Activated naive CD8-positive, alpha-beta T cell treated with anti-CD3 and anti-CD28 coated beads, Interleukin-2, amount 10 ng/mL, durations not matched to agents 7 days and 5 days (primary cell): Measurements from ENCODE around the gene NGRN. TPM values are rescaled to one million over a fixed set of nuclear protein-coding genes. Genes with fewer than 3 reads are reported as not detected.
"Not testable (repeated sequence)": the region's sequence is repeated elsewhere in the genome, so short reads cannot be mapped to it uniquely, and the experiment has no call there.

ENCODE experiments used
- ATAC-seq: fragments of 150-1000 bp; cut with Tn5 transposase; one replicate; pipeline ENCODE4 v1.10.0; 2021; ENCODE audit warnings: low read depth, moderate library complexity
- POLR2A ChIA-PET: fragments of 350-600 bp; sonication (Branson Sonifier 250); formaldehyde crosslinking; loops from one replicate; lab custom pipeline; 2021; ENCODE audit warnings: antibody characterized with exemption; lab: Charles Lee
- DNase-seq: peaks from one replicate; pipeline ENCODE4 v3.0.0; 2021
- H3K27ac Mint-ChIP-seq: one replicate; pipeline ENCODE4 v1.8.0; 2022; ENCODE audit warnings: mild to moderate bottlenecking, mixed read lengths
- H3K27me3 Mint-ChIP-seq: one replicate; pipeline ENCODE4 v1.8.0; 2022; ENCODE audit warnings: mild to moderate bottlenecking, moderate library complexity, mixed read lengths
- H3K36me3 Mint-ChIP-seq: one replicate; pipeline ENCODE4 v1.8.0; 2021; ENCODE audit warnings: mild to moderate bottlenecking, mixed read lengths
- H3K4me1 Mint-ChIP-seq: one replicate; pipeline ENCODE4 v1.8.0; 2021; ENCODE audit warnings: mixed read lengths
- H3K4me3 Mint-ChIP-seq: one replicate; pipeline ENCODE4 v1.8.0; 2022; ENCODE audit warnings: mild to moderate bottlenecking, moderate library complexity, mixed read lengths
- H3K9me3 Mint-ChIP-seq: one replicate; pipeline ENCODE4 v1.8.0; 2021; ENCODE audit warnings: mixed read lengths
- total RNA-seq, 2 experiments: library from RNA; stranded (reverse); gene quantifications; one replicate each; pipeline ENCODE4 v1.2.3, GENCODE V29; 2021

Gene NGRN
- total RNA-seq, 2 experiments from 2014 or later: 34.3 to 35.8 TPM

DNA sequence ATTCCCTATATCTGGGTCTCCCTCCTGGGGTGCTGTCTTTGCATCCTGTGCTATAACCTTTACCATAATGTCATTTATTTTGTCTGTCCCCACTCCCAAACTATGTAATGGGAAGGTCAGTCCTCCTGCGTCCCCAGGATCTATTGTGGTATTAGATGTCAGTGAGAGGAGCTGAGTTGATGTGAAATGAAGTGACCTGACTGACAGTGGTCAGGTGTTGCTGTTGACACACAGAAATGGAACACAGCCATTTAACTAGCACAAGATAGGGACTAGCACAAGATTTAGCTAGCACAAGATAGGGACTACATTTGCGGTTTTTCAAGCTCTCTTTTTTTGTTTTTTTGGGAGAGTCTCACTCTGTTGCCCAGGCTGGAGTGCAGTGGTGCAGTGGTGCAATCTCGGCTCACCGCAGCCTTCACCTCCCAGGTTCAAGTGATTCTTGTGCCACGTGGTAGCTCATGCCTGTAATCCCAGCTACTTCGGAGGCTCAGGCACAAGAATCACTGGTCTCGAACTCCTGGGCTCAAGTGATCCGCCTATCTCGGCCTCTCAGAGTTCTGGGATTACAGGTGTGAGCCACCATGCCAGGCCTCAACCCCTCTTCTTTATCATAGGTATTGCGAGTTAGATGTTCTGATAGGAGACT, 5.2 kb downstream of the NGRN start:
- H3K4me3 Mint-ChIP-seq: no peak overlapping the region

DNA sequence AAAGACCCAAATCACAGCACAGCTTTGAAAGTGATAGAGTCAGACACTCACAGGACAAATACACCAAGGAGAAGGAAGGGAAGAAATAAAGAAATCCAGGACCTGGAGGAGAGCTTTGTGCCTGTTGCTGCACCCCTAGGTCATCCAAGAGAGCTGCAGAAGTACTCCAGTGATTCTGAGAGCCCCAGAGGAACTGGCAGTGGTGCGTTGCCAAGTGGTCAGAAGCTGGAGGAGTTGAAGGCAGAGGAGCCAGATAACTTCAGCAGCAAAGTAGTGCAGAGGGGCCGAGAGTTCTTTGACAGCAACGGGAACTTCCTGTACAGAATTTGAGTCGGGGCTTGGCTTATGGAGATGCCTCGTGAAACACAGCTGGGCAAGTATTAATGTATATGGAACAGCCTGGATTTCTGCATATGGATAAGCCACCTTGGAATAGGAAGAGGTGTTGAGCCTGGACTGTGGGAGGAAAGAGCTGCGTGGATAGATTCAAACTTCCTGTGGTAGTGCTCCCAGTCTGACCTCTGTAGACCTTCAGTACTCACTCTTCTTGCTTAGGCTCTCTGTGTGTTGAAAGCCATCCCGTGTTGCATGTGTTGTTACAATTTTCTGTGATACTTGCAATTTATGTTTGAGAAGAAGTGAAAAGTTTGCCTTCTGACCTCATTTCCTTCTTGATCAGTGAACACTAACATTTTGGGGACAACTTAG, 6.1 kb downstream of the NGRN start:
- Mint-ChIP-seq H3K27ac (no peak overlapping the region), H3K9me3 (no peaks in the 10 kb centered on the region), H3K27me3 (no peaks in the 10 kb centered on the region), H3K36me3 (peaks cover 26% of the 10 kb centered on the region), H3K4me3 (no peak overlapping the region), H3K4me1 (peaks cover 36% of the 10 kb centered on the region)
- ATAC-seq (no peak), DNase-seq (peak; percentile 7)
- POLR2A ChIA-PET: interaction anchor here (0.8 kb wide), 1 partner anchor 38 kb away, joined by 3 read pairs; the partner anchor contains the start of genes CIB1 and GDPGP1

More for the DNA sequence above, 5.2 kb downstream of the NGRN start:
- no peaks in the 10 kb centered on the region for H3K9me3 Mint-ChIP-seq
- no peak for ATAC-seq
- DNase-seq: no peak
- H3K27me3 Mint-ChIP-seq: no peaks in the 10 kb centered on the region
- POLR2A ChIA-PET: interaction anchor here (0.5 kb wide), 2 partner anchors 10 to 12 kb away, joined by 4 to 5 read pairs; no protein-coding TSS in a partner anchor
- H3K36me3 Mint-ChIP-seq: peaks cover 24% of the 10 kb centered on the region
- no peak overlapping the region for H3K27ac Mint-ChIP-seq
- peaks cover 34% of the 10 kb centered on the region for H3K4me1 Mint-ChIP-seq

DNA sequence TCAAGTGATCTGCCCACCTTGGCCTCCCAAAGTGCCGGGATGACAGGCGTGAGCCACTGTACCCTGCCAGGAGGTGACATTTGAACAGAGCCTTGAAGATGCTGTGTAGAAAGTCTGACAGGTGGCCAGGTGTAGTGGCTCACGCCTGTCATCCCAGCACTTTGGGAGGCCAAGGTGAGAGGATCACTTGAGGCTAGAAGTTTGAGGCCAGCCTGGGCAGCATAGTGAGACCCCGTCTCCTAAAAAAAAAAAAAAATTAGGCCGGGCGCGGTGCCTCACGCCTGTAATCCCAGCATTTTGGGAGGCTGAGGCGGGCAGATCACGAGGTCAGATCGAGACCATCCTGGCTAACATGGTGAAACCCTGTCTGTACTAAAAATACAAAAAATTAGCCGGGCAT, 13.0 kb downstream of the NGRN start:
- DNase-seq, H3K27ac Mint-ChIP-seq, ATAC-seq, H3K9me3 Mint-ChIP-seq, POLR2A ChIA-PET, H3K27me3 Mint-ChIP-seq, H3K4me3 Mint-ChIP-seq, H3K36me3 Mint-ChIP-seq, H3K4me1 Mint-ChIP-seq: not testable (repeated sequence)

DNA sequence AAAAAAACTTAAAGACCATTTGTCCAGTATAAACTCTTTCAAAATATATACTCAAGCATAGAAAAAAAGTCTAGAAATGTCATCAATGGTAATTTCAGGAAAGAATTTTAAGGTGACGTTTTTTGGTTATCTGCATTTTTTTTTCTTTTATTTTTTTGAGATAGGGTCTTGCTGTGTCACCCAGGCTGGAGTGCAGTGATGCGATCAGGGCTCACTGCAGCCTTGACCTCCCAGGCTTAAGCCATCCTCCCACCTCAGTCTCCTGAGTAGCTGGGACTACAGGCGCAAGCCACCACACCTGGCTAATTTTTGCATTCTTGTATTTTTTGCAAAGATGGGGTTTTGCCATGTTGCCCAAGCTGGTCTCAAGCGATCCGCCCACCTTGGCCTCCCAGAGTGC, 15.3 kb downstream of the NGRN start:
- not testable (repeated sequence) for H3K27ac Mint-ChIP-seq, H3K36me3 Mint-ChIP-seq, ATAC-seq, H3K9me3 Mint-ChIP-seq, DNase-seq, H3K4me1 Mint-ChIP-seq, H3K27me3 Mint-ChIP-seq, H3K4me3 Mint-ChIP-seq
- POLR2A ChIA-PET: interaction anchor here (0.6 kb wide), 1 partner anchor 160 kb away, joined by 3 read pairs; no protein-coding TSS in a partner anchor

DNA sequence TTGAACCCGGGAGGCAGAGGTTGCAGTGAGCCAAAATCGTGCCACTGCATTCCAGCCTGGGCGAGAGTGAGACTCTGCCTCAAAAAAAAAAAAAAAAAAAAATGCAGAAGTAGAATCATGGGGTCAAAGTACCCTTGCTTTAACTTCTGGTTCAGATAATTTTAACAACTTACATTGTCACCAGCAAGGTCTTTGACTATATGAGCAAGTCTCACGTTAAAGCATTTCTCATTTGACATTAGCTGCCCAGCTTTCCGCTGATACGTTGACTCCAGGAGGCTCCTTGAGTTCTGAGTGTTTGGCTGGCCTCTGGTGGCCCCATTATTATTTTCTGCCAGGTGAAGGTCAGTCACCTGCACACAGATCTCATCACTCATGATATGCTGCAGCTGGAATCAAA, 16.2 kb downstream of the NGRN start:
- POLR2A ChIA-PET: interaction anchor here (0.7 kb wide), 1 partner anchor 12 kb away, joined by 5 read pairs; no protein-coding TSS in a partner anchor
- H3K9me3 Mint-ChIP-seq, H3K27ac Mint-ChIP-seq, ATAC-seq, H3K4me1 Mint-ChIP-seq, DNase-seq, H3K27me3 Mint-ChIP-seq, H3K4me3 Mint-ChIP-seq, H3K36me3 Mint-ChIP-seq: not testable (repeated sequence)

DNA sequence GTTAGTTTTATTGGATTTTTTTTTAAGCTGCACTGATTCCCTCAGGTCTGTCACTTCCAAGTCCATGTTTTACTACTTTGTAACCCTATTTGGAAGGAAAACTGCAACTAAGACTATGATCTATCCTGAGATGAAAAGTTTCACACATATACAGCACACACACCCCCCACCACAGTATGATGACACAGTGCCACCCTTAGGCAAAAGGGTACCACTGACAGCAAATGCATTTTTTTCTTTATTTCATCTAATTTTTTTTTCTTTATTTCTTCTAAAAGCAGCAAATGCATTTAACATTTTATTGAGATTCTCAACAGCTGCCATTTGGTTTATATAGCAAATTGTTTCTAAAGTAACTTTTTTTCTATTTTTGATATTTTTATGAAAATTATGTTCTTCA, 21.2 kb downstream of the NGRN start:
- Mint-ChIP-seq H3K27ac (no peak overlapping the region), H3K9me3 (no peaks in the 10 kb centered on the region), H3K27me3 (peaks cover 2% of the 10 kb centered on the region), H3K4me1 (peaks cover 2% of the 10 kb centered on the region), H3K4me3 (no peak overlapping the region), H3K36me3 (no peaks in the 10 kb centered on the region)
- DNase-seq (no peak), ATAC-seq (peak; percentile 68)
- POLR2A ChIA-PET: no interaction called here

DNA sequence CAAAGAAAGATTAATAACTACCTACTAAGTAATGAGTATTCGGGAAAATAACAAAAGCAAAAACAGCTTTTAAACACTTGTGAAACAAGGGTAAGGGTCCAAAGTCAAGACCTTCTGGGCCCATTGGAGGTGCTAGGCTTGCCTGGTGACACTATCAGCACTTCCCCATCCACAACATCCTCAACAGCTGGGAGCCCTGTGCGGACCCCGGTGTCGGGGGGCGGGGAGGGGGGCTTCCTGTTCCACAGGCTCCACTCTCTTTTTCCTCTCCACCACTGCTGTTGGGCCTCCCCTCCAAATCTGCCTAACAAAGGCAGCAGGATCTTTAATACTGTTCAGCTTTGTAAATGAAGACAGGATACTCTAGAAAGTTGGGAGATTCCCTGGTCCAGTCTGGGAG, 21.6 kb downstream of the NGRN start:
- Mint-ChIP-seq H3K4me1 (peaks cover 3% of the 10 kb centered on the region), H3K9me3 (no peaks in the 10 kb centered on the region), H3K27ac (no peak overlapping the region), H3K36me3 (no peaks in the 10 kb centered on the region), H3K27me3 (peaks cover 2% of the 10 kb centered on the region), H3K4me3 (no peak overlapping the region)
- no peak for ATAC-seq
- POLR2A ChIA-PET: no interaction called here
- DNase-seq: no peak

DNA sequence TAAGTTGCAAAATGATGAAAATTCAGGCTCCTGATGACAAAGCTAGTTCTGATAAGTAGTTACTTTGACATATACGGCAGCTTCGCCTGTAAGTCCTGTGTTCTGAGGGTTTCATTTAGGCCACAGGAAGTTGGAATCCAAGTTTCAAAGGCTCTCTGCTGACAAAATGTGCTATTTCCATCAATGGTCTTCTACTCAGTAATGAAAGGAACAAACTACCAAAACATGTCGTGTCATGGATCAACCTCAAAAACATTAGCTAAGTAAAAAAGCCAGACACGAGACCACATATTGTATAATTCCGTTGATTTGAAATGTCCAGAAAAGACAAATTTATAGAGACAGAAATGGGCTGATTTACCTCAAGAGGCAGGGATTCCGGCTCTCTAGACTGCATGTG, 22.5 kb downstream of the NGRN start:
- ATAC-seq (no peak), DNase-seq (no peak)
- POLR2A ChIA-PET: no interaction called here
- Mint-ChIP-seq H3K9me3 (no peaks in the 10 kb centered on the region), H3K4me1 (peaks cover 3% of the 10 kb centered on the region), H3K27me3 (peaks cover 2% of the 10 kb centered on the region), H3K36me3 (no peaks in the 10 kb centered on the region), H3K27ac (no peak overlapping the region), H3K4me3 (no peak overlapping the region)

DNA sequence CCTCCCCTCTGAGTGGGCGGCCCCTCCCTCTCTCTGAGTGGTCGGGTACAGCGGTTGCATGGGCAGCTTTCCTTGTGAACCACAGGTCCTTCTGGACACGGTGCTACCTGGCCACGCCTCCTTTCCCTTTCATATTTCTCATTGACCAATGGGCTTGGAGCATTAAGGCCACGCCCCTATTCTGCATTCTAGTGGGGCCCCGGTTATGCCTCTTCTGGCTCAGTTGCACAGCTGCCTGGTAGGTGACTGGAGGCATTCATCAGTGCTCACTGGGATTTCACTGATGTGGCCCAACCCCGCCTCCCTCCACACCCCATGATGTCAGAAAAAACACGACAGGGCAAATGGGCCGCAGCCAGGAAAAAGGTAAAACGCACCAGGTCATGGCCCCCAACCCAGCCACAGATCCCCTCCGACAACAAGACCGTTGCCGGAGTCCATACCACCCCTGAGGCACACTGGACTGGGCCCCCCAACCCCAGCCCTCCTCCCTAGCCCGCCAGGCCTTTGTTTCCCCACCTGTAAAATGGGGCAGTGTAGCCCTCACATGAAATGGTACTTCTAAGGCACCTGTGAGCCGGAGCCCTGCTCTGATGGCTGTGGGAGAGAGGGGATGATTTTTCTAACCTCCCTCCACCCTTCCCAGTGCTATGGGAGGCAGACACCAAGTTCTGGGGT, 26.3 kb downstream of the NGRN start:
- peaks cover 13% of the 10 kb centered on the region for H3K27me3 Mint-ChIP-seq
- H3K9me3 Mint-ChIP-seq: no peaks in the 10 kb centered on the region
- H3K4me1 Mint-ChIP-seq: peaks cover 8% of the 10 kb centered on the region
- DNase-seq: no peak
- POLR2A ChIA-PET: no interaction called here
- no peak overlapping the region for H3K4me3 Mint-ChIP-seq
- ATAC-seq: no peak
- H3K36me3 Mint-ChIP-seq: no peaks in the 10 kb centered on the region
- no peak overlapping the region for H3K27ac Mint-ChIP-seq

DNA sequence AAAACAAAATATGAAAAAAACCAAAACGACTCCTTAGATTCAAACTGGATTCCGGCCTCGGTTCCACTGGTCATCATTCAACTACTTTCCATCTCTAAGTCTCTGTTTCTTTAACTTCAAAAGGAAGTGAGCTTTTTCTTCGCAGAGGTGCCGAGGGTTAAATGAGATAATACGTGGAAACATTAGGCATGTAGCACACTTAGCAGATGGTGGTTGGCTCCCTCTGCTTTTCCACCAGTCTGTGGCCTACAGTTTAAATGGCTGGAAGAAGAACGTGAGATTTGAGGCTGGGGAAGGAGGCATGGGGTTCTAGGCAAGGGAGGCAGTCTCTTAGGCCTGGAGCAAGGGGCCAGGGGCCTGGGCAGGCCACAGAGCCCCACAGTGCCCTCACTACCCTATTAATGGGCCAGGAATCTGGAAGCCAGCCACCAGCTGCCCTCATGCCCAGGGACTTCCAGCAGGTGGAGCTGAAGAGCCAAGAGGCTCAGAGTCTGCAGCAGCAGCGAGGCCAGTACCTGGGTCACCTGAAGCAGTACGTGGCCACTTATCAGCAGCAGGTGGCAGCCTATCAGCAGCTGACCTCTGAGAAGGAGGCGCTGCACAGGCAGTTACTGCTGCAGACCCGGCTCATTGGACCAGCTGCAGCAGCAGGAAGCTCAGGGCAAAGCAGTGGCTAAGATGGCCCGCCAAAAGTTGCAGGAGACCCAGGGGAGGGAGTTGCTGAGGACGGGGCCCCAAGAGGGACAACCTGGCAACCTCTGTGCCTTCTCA, 27.8 kb downstream of the NGRN start:
- not testable (repeated sequence) for H3K4me1 Mint-ChIP-seq, H3K4me3 Mint-ChIP-seq, H3K36me3 Mint-ChIP-seq, H3K9me3 Mint-ChIP-seq
- peaks cover 19% of the 10 kb centered on the region for H3K27me3 Mint-ChIP-seq
- DNase-seq (peak; percentile 83), ATAC-seq (peak; percentile 75)
- POLR2A ChIA-PET: interaction anchor here (0.6 to 1.0 kb wide), 5 partner anchors 11 to 593 kb away, joined by 3 to 5 read pairs (median 3); partner anchors contain the start of gene NGRN
- H3K27ac Mint-ChIP-seq: peak overlapping the region; percentile 21

DNA sequence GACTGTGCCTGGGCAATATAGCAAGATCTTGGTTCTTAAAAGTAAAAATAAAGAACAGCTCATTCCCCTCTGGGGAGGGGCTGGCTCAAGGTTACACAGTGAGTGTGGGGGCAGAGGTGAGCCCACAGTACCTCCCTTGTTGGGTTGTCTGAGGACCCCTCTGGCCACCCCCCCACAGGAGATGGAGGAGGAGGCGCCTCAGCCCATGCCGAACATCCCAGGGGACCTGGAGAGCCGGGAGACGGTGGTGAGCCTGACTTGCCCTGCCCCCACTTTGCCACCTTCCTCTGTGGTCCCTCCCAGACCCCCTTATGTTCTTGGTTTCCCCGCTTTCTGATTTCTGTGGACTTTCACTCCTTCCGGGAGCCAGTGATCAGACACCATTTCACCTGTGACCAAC, 28.7 kb downstream of the NGRN start:
- ATAC-seq (no peak), DNase-seq (no peak)
- peaks cover 19% of the 10 kb centered on the region for H3K27me3 Mint-ChIP-seq
- no peaks in the 10 kb centered on the region for H3K36me3 Mint-ChIP-seq
- H3K9me3 Mint-ChIP-seq: no peaks in the 10 kb centered on the region
- peak overlapping the region; percentile 21 for H3K27ac Mint-ChIP-seq
- POLR2A ChIA-PET: interaction anchor here (0.7 kb wide), 1 partner anchor 187 kb away, joined by 3 read pairs; no protein-coding TSS in a partner anchor
- H3K4me1 Mint-ChIP-seq: peaks cover 8% of the 10 kb centered on the region
- H3K4me3 Mint-ChIP-seq: no peak overlapping the region

DNA sequence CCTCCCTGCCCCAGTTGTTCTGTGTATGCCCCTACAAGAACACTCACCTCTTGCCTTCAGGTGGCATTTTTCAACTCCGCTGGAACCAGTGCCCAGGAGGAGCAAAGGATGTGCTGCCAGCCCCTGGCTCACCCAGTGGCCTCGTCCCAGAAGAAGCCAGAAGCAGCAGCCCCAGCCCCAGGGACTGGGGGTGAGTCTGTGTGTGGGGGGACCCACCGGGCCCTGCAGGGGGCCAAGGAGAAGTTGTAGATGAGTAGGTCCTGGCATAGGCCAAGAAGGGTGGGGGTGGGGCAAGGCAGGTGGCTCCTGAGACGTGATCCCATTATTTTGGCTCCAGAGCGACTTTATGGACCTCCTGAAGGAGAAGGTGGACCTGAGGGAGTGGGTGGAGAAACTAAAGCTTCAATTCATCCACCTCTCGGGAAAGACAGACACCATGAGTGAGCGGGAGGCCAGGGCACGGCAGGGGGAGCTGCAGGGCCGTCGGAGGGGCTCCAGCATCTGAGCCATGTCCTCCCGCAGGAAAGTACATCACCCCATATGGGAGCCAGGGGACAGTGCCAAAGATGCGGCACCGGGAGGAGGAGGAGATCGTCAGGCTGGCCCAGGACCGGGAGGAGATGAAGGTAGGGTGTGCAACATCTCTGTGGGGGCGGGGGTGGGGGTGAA, 29.3 kb downstream of the NGRN start:
- DNase-seq (no peak), ATAC-seq (no peak)
- H3K27ac Mint-ChIP-seq: no peak overlapping the region
- POLR2A ChIA-PET: no interaction called here
- peaks cover 8% of the 10 kb centered on the region for H3K4me1 Mint-ChIP-seq
- no peaks in the 10 kb centered on the region for H3K36me3 Mint-ChIP-seq
- peaks cover 20% of the 10 kb centered on the region for H3K27me3 Mint-ChIP-seq
- H3K9me3 Mint-ChIP-seq: no peaks in the 10 kb centered on the region
- no peak overlapping the region for H3K4me3 Mint-ChIP-seq
